GM18870 (cell line): ENCODE data around the gene CDX1.

ENCODE experiments used
- ATAC-seq: cut with Tn5 transposase; IDR thresholded peaks from one replicate; pipeline ENCODE4 v1.9.1; 2021; ENCODE audit warnings: moderate library complexity; ENCODE audit not compliant: unreplicated experiment

CDX1 gene

DNA sequence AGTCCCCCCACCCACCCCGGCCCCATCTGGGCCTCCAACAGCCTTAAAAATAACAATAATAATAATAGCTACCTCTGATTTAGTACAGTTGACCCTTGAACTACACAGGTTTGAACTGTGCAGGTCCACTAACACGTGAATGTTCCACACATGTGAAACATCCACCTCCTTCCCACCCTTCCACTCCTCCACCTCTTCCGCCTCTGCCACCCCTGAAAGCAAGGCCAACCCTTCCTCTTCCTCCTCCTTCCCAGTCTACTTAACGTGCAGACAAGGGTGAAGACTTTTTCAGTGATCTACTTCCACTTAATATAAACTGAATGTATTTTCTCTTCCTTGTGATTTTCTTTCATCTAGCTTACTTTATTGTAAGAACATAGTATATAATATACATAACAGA is 21.7 kb upstream of the CDX1 start:
- no peak for ATAC-seq

- no peak for ATAC-seq
These were observed 20.3 kb upstream of the CDX1 start for GRCh38 chr5:150146235-150146634.

DNA sequence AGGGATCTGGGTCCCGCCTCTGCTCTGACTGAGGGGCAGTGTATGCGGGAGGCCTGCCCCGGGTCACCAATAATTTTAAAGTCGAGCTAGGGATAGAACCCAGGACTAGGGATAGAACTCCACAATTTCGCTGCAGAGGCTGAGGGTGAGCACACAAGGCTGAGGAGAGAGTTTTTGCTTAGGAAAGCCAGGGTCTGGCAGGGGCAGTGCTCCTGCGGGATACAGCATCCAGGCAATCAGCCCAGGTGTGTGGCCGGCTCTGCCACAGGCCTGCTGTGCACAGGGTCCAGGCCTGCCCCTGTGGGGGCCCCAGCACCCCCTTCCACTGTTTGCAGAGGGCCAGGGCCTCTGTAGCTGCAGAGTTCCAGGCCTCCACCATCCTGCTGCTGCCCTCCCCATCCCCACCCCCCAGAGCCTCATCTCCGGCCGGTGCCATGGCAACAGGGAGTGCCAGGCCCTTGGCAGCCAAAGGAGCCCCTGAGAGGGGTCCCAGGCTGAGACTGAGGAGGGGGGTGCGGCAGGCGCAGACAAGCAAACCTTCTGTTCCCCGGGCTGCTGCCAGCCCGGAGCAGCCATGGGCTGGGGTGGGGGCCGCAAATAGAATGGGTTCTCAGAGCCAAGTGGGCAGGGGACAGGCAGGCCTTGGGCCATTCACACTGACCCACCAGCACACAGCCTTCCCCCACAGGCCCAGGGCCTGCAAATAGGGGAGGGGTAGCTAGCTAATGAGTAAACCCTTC is 19.5 kb upstream of the CDX1 start:
- no peak for ATAC-seq

DNA sequence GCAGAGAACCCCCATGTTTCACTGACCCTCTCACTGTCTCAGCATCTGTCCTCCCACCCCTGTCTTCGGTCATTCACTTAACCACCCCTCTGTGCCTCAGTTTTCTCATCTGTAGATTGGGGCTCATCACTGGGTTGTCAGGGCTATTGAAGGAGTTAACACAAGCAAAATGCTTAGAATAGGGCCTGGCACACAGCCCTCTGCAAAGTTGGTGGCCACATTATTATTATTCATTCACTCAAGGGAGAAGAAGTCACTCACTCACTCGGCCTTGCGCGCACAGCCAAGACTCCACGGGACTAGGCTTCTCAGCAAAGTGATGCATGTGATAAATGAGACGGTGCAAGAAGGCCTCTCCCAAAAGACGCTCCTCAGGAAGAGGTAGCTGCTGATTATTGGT is 18.9 kb upstream of the CDX1 start:
- ATAC-seq = no peak

- ATAC-seq = no peak
These were observed 18.3 kb upstream of the CDX1 start for GRCh38 chr5:150148117-150148927.

- no peak for ATAC-seq
These were observed 17.0 kb upstream of the CDX1 start for GRCh38 chr5:150149618-150150017.

DNA sequence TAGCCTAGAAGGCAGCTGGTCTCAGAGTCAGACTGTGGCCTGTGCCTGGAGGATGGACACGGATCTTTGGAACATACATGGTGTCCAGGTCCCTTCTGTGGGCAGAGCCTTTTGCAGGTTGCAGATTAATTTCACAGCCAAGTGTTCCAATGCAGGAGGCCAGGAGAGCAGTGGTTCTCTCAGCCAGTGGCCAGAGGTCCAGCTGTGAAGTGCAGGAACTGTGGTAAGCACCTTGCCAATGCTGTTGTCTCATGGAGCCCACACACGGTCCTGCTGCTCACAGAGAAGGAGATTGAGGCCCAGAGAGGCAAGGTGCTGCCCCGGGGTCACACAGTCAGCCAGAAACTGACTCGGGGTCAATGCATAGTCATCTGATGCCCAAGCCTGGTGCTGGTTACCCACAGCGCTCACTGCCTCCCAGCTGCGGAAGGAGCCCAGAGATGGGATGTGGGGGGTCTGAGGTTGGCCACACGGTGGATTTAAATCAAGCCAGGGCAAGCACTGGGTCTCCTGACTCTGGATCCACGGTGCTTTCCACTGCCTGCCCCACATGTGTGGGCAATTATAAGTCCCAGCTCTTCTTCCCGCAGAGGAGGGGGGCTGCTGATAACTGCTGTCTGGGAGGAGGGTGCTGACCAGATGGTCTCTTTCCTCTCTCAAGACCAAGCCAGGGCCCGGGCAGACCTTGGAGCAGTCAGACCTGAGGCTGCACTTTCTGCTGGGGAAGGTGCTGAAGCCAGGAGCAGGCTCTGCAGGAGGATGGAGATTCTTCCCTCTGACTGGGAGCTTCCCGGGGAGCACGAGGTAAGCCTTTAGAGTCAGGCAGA is 13.7 kb upstream of the CDX1 start:
- no peak for ATAC-seq

GRCh38 chr5:150153483-150153882 is 13.1 kb upstream of the CDX1 start:
- ATAC-seq = no peak

- ATAC-seq = no peak
These were observed 12.5 kb upstream of the CDX1 start for GRCh38 chr5:150153957-150154617.

GRCh38 chr5:150154618-150155128 is 11.9 kb upstream of the CDX1 start:
- no peak for ATAC-seq

DNA sequence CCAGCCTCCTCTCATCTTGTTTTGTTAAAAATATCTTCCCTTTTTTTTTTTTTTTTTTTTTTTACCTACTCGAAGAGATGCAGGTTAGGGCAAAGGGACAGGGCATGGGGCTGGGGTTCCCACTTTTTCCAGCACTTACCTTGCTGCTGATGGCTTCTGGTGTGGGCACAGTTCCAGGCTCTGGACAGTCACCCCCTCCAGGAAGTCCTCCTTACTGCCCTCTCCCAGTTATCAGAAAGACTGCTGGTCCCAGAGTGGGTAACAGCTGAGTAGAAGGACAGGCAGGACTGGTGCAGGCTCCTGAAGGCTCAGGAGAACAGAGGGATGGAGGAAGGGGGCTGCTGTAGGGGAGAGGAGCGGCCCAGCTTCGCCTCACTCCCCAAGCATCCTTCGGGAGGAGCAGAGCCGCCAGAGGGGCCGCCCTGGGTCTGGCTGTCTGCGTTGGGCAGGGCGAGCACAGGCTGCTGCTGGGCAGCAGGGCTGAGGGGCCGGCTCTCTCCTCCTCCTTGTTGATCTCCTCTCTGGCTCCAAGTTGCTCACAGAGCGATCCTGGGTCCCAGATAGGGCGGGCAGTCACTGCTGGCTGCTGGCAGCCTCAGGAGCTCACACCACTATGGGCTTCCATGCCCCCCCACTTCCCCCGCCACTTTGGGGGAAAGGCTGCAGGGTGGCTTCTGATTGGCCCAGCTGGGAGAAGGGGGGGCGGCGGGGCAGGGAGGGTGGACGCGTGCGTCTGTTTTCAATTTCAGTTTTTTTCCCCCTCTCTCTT is 11.1 kb upstream of the CDX1 start, which contains the start of gene PDGFRB:
TSS of gene PDGFRB (minus strand) at position 588 of the 769 bp plus-strand sequence. CDS start 18,798 bp downstream, outside the sequence.
- ATAC-seq = no peak

GRCh38 chr5:150156027-150156368 is 10.6 kb upstream of the CDX1 start:
- ATAC-seq = no peak

DNA sequence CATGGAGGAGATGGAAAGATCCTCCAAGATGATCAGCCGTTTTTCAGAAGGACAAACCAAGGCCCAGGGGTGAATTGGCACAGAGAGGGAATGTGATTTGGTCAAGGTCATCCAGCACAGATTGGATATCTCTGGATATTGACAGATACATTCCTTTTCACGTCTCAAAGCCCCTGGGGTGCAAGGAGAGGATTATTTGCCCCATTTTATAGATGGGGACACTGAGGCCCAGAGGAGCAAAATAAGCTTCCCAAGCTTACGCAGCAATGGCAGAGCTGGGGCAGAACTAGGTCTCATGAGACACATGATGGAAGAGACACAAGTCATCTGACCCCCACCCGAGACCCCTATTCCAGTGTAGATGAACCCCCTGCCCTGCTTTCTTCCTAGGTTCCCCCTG is 10.0 kb upstream of the CDX1 start:
- ATAC-seq = no peak

DNA sequence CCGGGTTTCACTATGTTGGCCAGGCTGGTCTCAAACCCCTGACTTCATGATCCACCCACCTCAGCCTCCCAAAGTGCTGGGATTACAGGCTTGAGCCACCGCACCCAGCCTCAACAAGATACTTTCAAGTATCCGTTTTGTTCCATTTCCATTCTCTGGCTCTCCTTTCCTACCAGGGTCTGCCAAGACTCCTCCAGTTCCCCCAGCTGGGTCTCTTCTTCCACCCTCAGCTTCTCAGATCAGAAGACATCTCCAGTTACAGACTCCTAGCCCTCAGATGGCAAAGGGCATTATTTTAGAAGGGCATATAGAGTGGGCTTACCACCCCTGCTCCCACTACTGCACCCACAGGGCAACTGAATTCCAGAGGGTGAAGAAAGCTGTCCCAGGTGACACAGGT is 9.4 kb upstream of the CDX1 start:
- no peak for ATAC-seq

GRCh38 chr5:150158170-150158949 is 8.2 kb upstream of the CDX1 start:
- no peak for ATAC-seq

- no peak for ATAC-seq
These were observed 7.5 kb upstream of the CDX1 start for GRCh38 chr5:150159031-150159430.

- ATAC-seq = no peak
These were observed 6.8 kb upstream of the CDX1 start for GRCh38 chr5:150159741-150160179.

- ATAC-seq = no peak
These were observed 6.0 kb upstream of the CDX1 start for GRCh38 chr5:150160448-150161081.
